ENCODE data around the gene ALOXE3.
"Not testable (repeated sequence)": the region's sequence is repeated elsewhere in the genome, so short reads cannot be mapped to it uniquely, and the experiment has no call there.

Gene ALOXE3

DNA sequence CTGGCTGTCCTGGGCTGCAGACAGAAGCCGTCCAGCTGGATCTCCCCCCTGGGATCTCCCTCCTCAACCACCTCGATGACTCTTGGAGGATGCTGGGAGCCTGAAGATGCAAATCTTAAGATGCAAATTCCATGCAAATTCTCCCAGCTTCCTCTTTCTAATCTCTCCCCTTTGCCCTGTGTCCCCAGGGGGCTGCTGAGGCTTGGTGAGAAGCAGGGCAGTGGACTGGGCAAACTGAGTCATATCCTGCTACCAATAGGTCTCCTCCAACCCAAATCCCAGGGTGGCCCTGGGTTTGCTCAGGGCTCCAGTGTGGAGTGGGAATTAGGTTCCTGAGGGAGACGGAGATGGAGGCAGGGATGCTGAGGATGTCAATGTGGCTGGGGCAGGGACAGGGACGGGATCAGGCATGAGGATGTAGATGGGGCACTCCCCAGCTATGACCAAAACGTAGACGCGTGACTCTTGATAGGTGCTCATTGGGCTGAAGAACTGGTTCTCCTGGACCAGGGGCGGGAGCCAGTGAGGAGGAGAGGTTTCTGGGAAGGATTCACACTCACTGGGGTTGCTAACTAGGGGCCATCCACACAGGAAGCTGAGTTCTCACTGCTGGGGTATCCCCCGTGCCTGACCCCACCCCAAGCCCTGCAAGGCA lies 27.2 kb downstream of the ALOXE3 start:
- DNase-seq (ENCODE audit: low read depth) = no peak

DNA sequence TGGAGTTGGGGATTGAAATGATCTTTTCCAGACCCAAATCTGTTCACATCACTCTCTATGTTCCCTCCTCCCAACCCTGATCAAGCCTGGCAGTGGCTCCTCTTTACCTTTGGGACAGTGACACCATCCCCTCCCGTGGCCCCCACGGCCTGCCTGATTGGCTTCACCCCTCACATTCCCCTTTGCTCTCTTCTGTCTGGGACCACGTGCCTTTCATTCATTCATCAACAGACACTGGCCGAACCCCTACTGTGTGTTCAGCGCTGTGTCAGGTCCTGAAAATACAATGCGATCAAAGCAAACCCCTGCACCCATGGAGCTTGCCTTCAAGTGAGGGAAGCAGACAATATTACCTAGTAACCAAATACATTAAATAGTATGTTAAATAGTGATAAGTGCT lies 28.6 kb downstream of the ALOXE3 start:
- DNase-seq (ENCODE audit: low read depth) = no peak

DNA sequence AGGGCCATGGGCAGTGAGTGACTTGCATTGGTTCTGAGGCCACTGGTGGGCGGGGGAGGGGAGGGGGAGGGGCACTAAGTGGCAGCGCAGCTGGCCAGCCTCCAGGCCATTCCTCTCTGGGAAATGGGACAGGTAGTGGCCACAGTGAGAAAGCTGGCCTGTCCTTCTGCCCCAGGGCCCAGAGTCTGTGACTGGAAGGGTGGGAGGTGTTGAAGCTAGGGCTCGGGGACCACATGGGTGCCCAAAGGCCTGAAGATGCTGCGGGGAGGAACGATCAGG lies 30.4 kb downstream of the ALOXE3 start:
- no peak for DNase-seq (ENCODE audit: low read depth)

DNA sequence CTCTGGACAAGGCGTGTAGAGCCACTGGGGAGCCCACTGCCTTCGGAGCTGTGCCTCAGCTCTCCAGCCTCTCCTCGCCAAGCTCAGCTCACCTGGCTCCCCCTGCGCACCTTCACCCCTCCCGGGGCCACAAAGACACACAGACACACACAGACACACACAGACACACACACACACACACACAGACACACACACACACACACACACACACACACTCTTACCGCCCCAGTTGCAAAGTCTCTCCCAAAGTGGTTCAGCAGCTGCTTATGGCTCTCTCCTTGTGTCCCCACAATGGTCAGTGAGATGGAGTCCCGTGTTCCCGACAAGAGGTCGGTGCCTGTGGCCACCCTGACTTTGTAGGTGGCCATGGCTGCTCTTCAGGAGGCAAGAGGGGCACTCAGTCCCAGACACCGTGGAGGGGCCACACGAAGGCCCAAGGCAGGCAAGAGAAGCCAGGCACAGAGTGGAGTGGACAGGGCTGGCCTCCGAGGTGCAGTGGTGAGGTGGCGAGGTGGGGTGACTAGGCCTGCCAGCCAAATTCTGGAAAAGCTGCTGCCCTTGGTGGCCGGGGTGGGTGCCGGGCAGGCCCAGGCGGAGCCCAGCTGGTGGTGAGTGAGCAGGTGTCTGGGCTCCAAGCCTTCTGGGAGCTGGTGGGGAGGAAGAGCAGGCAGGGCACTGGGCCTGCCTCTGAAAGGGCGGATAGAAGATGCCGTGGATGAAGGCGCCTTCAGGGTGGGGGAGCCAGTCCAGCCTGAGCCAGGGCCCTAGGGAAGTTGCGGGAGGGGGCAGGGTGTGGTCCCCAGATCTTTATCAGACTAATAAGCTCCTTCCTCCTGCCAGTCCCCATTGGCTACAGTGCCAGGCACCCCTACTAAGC lies 31.0 kb downstream of the ALOXE3 start, which contains the start of gene ALOX12B:
Gene ALOX12B, minus strand, starts transcription at position 642 of the 877 bp plus-strand sequence. Its CDS starts 274 bp downstream, at position 368.
- no peak for DNase-seq (ENCODE audit: low read depth)

DNA sequence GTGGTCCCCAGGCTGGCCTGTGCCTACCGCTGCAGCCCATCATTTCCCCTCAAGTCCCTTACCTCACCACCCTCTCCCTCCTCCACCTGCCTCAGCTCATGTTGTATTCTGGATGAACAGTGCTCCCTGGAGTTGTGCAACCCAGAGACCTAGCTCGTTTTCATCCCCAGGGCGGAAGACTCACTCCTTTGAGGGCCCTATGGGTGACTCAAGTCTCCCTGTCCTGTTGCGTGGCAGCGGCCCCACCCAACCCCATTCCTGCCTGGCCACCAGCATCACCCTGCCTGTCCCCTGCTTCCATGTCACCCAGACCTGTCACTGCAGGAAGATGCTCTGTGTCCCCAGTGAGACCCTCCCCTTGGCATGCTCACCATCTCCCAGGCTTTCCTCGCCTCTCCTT lies 34.1 kb downstream of the ALOXE3 start:
- no peak for DNase-seq (ENCODE audit: low read depth)

DNA sequence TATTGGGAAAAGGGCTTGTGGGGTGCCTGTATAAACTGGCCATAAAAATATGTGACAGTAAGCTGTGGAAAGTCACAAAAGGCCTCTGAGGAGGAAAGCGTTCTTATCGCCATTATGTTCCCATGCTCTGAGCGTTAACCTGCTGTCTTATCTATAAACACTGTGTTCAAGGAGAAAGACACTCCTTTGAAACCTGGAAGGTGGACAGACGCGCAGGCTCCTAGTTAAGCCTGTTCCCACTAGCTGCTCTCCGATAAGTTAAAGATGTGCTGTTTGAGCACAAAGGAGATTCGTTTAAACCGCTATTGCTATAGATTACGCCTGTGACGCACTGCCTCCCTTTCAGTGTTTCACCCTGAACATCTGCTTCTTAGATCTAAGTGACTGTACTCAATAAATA lies 36.0 kb downstream of the ALOXE3 start:
- DNase-seq (ENCODE audit: low read depth) = no peak

DNA sequence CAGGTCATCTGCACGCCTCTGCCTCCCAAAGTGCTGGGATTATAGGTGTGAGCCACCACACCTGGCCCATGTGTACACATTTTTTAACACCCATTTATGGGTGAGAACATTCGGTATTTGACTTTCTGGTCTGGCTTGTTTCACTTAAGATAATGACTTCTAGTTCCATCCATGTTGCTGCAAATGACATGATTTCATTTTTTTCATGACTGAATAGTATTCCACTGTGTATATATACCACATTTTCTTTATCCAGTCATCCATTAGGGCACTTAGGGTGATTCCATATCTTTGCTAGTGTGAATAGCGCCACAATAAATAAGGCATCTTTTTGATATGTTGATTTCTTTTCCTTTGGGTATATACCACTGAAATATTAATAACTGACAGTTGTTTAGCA lies 36.4 kb downstream of the ALOXE3 start:
- DNase-seq (ENCODE audit: low read depth) = no peak

DNA sequence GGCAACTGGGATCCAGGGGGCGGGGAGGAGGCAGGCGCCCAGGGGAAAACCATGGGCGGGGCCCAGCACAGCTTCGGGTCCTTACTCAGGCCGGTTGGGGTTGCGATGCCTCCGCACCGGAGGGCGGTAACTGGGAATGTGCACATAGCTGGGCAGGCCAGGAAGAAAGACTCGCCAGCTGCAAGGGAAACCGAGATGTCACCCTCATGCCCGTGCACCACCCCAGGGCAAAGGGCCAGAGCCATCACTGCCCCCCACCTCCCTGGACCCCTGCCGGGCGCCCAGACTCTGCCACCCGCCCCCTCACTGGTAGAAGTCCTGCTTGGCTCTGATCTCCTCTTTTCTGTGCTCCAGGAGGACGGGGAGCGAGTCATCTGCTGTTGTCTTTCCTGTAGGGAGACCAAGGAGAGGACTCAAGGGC lies 37.5 kb downstream of the ALOXE3 start:
- DNase-seq (ENCODE audit: low read depth) = no peak

DNA sequence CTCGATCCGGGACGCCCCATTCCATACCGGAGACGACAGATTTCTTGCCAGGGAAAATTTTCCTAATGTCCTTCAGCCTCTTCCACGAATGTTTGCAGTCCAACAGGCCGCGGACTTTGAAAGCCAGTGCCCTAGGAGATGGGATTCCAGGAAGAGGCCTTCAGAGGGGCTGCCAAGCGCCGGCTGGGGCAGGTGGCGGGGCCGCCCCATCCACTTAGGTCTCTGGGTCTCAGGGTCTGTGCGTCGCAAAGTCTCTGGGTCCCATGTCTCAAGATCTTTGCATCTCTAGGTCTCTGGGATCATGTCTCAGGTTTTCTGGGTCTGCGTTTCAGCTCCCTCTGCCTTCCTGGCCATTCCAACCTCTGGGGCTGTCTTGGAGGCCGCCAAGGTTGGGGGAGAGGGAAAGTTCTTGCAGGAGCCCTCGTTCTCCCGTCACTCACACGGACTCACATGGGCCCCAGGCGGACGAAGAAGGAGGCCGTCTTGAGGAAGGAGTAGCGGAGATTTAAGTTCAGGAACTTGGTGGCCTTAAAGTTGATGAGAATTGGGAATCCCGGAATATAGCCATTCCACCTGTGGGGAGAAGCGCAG lies 38.0 kb downstream of the ALOXE3 start:
- DNase-seq (ENCODE audit: low read depth) = no peak

DNA sequence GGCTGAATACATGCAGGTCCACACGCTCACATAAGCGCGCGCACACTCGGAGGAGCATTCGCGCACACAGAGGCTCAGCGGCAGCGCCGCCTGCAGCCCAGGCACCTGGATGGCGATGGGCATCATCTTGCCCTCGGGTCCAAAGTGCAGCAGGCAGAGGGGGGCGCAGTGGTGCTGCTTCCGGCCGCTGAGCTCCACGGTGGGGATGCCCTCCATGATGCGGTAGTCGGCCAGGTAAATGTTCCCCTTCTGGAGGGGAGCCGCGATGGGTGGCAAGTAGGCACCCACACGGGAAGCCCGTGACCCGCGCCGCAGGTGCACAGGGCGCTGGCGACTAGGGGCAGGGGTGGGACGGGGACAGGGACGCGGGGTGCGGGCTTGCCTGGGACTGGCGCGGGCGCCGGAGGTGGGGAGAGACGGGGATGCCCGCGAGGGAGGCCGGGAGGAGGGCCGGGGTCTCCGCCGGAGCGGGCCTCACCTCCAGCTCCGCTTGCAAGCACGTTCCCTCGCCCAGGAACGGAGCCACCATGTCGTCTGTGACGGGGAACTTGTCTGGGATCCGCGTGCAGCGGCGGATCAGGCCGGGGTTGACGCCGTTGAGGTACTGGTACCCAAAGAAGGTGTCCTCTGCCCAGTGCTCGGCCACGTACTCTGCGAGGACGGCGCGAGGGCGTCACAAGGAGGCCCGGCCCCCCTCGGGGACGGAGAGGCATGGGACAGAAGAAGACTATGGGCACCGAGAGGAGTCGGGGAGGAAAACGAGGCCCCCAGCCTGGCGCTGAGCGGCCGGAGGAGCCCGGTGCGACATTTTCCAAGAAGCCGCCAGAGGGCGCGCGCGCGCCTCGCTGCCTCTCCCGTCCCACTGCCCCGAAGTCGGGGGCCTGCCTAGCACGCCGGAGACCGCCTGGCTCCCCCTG lies 38.8 kb downstream of the ALOXE3 start:
- DNase-seq (ENCODE audit: low read depth) = peak; percentile 59

DNA sequence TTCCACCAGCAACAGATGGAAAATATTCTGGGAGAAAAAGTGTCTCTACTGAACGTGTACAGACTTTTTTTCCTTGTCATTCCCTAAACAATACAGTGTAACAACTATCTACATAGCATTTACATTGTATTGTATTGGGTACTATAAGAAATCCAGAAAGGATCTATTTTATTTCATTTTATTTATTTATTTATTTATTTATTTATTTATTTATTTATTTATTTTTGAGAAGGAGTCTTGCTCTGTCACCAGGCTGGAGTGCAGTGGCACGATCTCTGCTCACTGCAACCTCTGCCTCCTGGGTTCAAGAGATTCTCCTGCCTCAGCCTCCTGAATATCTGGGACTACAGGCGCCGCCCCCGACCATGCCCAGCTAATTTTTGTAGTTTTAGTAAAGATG lies 40.4 kb downstream of the ALOXE3 start:
- DNase-seq (ENCODE audit: low read depth) = not testable (repeated sequence)

DNA sequence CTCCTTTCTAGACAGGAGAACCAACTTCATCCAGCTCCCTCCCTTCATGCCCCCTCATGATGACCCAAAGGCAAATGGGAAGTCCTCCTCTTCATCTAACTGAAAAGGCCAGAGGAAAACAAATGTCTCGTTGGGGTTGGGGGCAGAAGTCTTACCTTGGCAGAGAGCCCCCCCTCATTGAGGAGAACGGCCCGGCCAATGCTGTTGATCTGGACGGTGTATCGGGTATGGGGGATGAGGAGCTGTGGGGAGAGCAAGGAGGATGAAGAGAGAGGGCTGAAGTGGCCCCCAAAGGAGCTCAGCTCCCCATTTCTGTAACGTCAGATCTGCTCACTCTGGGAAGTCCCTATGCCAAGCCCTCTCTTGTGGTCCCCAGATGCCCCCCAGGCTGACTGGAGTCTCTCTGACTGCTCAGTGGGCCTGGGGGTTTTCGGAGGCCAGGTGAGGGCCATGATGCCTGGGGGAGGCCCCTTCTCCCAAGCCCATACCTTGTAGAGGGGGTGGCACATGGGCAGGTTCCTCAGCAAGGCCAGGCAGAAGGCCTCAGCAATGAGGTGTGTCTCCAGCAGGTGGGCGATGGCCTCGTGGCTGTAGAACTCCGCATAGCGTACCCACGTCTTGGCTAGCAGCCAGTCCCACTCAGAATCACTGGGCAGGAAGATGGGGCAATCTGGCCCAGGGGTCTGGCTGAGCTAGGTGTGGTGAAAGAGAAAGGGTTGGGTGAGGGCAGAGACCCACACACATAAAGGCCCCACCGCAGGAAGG lies 41.6 kb downstream of the ALOXE3 start:
- no peak for DNase-seq (ENCODE audit: low read depth)

DNA sequence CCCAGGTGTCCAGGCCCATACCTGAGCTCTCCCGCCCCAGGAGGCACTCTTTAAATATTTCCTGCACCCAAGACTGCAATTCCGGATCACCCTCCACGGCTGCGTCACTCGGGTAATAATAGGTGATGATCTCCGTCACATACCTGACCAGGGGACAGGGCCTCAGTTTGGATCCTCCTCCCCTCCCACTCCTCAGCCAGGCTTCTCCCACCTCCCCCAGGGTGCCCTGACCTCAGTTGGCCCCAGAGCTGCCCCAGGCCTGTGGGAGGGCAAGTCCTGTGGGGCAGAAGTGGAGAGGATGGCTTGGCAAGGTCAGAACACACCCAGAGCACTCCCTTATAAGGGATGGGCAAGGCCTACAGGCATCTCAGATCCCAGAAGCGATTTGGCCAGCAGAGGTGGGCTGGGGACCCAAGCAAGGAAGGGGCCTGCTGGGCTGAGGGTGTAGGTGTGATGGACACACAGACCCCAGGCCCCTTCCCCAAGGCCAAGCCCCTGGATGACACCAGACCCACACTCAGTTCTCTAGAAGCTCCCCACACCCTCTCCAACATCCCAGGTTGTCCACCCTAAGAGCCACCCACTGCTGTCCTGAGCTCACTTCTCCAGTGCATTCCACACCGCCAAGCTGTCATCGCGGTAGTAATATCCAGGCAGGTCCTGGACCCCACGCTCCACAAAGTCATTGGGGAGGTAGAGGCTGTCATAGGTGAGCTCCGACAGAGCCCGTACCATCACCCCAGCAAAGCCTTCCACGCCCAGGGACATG lies 42.6 kb downstream of the ALOXE3 start:
- no peak for DNase-seq (ENCODE audit: low read depth)

DNA sequence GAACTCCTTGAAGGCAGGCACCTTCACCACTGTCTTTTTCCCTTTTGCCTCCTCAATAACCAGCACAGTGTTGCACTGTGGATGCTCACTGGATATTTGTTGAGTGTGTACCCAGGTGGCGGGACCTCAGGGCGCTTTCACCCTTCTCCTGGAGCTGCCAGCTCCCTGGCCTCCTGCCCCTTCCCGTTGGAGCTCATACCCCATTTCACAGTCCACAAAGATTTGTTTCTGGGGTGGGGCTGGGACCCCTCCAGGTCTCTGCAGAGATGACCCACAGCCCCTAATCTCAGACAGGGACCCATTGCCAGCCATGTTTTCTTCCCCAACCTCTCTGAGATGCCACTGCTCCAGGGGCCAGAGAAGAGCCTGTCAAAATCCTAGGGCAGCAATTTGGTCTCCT lies 43.2 kb downstream of the ALOXE3 start:
- DNase-seq (ENCODE audit: low read depth) = no peak

DNA sequence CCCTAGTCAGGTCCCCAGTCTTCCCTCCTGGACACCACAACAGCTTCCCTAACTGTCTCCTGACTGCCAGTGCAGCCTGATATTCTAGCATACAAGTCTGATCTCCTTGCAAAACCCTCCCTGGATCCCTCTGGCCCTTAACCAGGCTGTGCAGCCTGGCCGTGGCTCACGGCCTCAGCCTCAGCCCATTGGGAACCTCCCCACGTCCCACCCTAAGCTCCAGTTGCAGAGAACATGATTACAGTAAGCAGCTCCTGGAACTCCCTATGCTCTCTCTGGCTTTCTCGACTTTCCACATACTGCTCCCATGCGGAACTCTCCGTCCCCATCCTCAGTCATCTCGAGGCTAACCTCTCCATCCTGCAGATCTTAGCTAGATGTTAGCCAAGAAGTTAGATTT lies 43.8 kb downstream of the ALOXE3 start:
- no peak for DNase-seq (ENCODE audit: low read depth)

DNA sequence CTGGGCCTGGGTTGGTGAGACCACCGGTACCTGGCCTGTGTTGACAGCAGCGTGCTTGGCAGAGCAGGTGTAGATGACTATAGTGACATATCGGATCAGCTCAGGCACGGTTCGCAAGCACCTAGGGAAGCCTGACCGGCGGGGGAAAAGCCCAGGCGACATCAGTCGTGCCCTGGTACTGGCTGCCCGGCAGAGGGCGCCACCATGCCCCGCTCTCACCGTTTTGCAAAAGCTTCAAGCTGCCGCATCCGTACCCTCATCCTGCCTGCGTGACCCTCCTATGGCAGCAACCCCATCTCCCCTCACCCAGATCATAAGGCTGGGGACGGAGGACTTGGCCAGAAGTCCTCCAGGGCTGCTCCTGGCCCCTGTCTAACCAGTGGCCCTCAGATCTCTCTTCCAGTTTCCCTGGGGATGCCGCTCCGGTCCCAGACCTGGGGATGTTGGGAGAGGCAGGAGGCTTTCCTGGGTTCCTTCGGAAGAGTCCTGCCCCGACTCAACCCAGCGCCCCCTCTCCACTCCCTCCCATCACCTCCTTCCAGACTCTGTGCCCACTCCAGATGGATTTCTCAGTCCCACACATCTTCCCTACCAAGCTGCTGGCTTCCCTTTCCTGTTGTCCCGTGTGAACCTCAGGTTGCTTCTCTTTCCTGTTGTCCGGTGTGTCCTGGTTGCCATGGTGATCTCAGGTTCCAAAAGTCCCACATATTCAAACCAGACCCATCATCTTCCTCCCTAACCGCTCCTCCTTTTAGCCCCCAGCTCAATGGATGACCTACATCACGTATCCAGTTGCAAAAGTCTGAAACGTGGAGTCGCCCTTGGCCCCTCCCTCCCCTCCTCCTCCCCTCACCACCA lies 44.5 kb downstream of the ALOXE3 start:
- DNase-seq (ENCODE audit: low read depth) = peak; percentile 68

DNA sequence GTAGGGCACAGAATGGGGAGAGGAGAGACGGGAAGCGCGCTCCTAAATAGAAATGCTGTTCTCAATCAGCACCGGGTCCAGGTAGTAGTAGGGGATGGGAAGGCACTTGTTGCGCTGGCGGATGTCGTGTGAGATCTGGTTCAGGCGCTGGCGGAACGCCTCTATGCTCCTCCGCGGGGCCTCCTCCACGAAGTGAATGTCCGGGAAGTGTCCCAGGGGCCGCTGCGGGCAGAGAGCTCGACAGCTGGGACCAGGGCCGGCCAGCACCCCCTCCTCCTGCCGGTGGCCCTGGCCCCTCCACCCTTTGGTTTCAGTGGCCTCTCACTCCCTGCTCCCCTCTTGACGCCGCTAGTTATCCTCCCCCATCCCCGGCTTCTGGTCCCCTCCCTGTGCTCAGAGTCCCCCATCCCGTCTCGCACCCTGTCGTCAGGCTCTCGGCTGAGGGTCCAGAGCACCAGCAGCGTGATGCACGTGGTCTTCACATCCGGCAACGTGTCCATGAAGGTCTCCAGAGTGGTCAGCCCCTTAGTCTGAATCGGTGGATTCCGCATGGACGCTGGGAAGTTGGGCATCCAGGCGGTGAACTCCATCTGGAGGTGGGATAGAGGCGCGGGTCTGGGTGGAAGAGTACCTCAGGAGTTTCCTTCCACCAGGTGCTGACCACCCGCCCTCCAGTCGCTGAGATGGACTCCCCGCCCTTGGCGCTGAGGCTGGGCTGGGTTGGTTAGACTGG lies 45.4 kb downstream of the ALOXE3 start:
- DNase-seq (ENCODE audit: low read depth) = no peak

DNA sequence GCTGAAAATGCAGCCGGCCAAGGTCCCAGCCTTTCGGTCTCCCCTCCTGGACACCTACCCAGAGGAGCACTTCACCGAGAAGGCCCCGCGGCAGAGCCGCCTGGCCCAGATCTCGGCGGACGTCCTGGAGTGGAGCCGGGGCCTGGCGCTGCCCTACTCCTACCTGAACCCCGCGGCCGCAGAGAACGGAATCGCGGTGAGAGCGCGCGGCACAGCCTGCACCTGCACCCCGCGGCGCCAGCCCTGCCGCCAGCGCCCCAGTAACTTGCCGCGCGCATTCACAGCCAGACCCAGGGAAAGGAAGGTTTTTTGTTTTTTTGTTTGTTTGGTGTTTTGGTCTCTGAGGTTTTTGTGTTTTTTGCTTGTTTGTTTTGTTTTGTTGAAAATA lies 46.0 kb downstream of the ALOXE3 start:
- no peak for DNase-seq (ENCODE audit: low read depth)

DNA sequence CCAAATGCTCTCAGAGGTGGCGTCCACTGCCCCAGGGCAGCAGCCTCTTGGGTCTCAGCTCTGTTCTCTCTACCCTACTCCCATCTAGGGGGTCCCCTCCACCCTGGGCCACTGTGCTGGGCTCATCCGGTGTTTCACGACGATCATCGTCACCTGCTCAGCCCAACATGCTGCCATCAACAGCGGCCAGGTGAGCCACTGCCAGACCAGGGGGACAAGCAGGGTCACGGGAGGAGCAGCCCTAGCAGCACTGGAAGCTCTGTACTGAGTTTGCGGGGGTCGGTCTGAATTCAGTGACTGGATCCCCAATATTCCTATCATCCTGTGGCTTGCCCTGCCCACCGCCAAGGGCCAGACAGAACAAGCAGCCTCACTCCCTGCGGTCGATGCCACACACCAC lies 46.8 kb downstream of the ALOXE3 start:
- no peak for DNase-seq (ENCODE audit: low read depth)

Data from stimulated activated CD8-positive, alpha-beta memory T cell treated with anti-CD3 and anti-CD28 coated beads, Interleukin-7, amount 100 ng/mL, for 24 hours (primary cell).